Right lobe of liver (tissue), 4 donors: ENCODE measurements around the gene GNAT1.

Experiments
- CTCF ChIP-seq, 4 donors: fragments of 200-600 bp in 3 of 4; fragments of 450-650 bp in 1 of 4; IDR thresholded peaks; one replicate each; pipeline versions ENCODE4 v1.5.1 to v1.8.0; 2016 to 2022; ENCODE audit warnings: antibody characterized with exemption in 4 of 4, mild to moderate bottlenecking in 2 of 4
- POLR2A ChIP-seq: fragments of 450-650 bp; IDR thresholded peaks from one replicate; pipeline ENCODE4 v1.6.1; 2017; ENCODE audit warnings: antibody characterized with exemption, mild to moderate bottlenecking
- donor health status: DM: no; HTN: no; CAD: no.
- donor health status: DM: no; HTN: no; CAD: no.
- donor health status: DM: no; HTN: yes; CAD: no.

- TF ChIP-seq POLR2A (no peak), CTCF (IDR thresholded peaks at IDR 0.05) (no peak)
Measured at GRCh38 chr3:50164481-50164880, 26.9 kb upstream of the GNAT1 start.
